ENCODE results near the gene CTAGE9. TPM values are rescaled to one million over a fixed set of nuclear protein-coding genes. Genes with fewer than 3 reads are reported as not detected.
"Not testable (repeated sequence)": the region's sequence is repeated elsewhere in the genome, so short reads cannot be mapped to it uniquely, and the experiment has no call there.

The CTAGE9 gene
- total and polyA plus RNA-seq, 8 donors, result not detected

GRCh38 chr6:131717836-131718542, 7.2 kb upstream of the CTAGE9 start:
- WGBS, 2 donors, result 62 to 86% methylated on average over 3 of the region's 3 CpGs
- DNase-seq, result no peak
- no peaks in the 10 kb centered on the region for H3K27me3 ChIP-seq
- no peak overlapping the region for H3K4me3 ChIP-seq
- no peak for ATAC-seq
- no peaks in the 10 kb centered on the region for H3K9me3 ChIP-seq
- TF ChIP-seq CTCF (IDR thresholded peaks at IDR 0.05), result no peak
- intact Hi-C loops (cut with DNase I), result no loop called here
- no peaks in the 10 kb centered on the region for H3K36me3 ChIP-seq
- H3K4me1 ChIP-seq, result no peaks in the 10 kb centered on the region
- H3K27ac ChIP-seq, result no peak overlapping the region
- FAIRE-seq, result no peak

DNA sequence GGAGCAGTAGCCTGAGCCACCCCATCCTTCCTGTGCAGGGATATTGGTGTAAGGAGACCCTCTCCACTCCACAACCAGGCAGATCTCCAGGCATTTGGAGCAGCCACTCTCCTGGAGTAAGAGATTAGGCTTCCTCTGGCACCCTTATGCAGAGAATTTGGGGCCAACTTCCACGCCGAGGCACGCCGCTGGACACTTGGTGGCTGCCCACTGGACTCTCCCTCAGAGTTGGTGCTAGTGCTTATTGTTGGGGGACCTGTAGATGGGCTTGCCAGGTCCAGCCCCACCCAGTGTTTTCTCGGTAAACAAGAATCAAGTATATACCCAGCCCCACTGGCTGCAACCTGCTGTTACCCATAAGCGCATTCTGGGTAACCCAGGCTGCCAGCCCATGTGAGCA, 4.8 kb upstream of the CTAGE9 start:
- peak in 1 of 4 donors; percentile 22 for ATAC-seq
- H3K9me3 ChIP-seq; H3K36me3 ChIP-seq; intact Hi-C loops (cut with DNase I); H3K27ac ChIP-seq; DNase-seq; FAIRE-seq; H3K4me3 ChIP-seq; H3K4me1 ChIP-seq; H3K27me3 ChIP-seq: not testable (repeated sequence)
- 91 to 98% methylated on average over 5 to 6 of the region's 6 CpGs for WGBS, 2 donors

GRCh38 chr6:131703905-131704304, 6.9 kb downstream of the CTAGE9 start:
- H3K27ac ChIP-seq; H3K4me3 ChIP-seq; intact Hi-C loops (cut with DNase I); H3K27me3 ChIP-seq; DNase-seq; FAIRE-seq; H3K36me3 ChIP-seq; H3K9me3 ChIP-seq; H3K4me1 ChIP-seq; ATAC-seq: not testable (repeated sequence)
- no CpG with 5 or more reads among the region's 2 CpGs for WGBS, 2 donors

- H3K9me3 ChIP-seq; intact Hi-C loops (cut with DNase I); H3K4me1 ChIP-seq; H3K27ac ChIP-seq; DNase-seq; H3K27me3 ChIP-seq; ATAC-seq; H3K4me3 ChIP-seq; FAIRE-seq; H3K36me3 ChIP-seq: not testable (repeated sequence)
- WGBS, 2 donors, result no CpG with 5 or more reads among the region's 14 CpGs
Measured at GRCh38 chr6:131700851-131701250, 10.0 kb downstream of the CTAGE9 start.

GRCh38 chr6:131696956-131697355, 13.9 kb downstream of the CTAGE9 start:
- ATAC-seq (no peak), DNase-seq (no peak), FAIRE-seq (no peak)
- Histone ChIP-seq H3K4me3 (no peak overlapping the region), H3K27ac (no peak overlapping the region), H3K36me3 (no peaks in the 10 kb centered on the region), H3K4me1 (no peaks in the 10 kb centered on the region), H3K27me3 (no peaks in the 10 kb centered on the region), H3K9me3 (no peaks in the 10 kb centered on the region)
- intact Hi-C loops (cut with DNase I), result no loop called here
- no peak for TF ChIP-seq CTCF (IDR thresholded peaks at IDR 0.05)
- 89 to 99% methylated on average over 7 of the region's 7 CpGs for WGBS, 2 donors

DNA sequence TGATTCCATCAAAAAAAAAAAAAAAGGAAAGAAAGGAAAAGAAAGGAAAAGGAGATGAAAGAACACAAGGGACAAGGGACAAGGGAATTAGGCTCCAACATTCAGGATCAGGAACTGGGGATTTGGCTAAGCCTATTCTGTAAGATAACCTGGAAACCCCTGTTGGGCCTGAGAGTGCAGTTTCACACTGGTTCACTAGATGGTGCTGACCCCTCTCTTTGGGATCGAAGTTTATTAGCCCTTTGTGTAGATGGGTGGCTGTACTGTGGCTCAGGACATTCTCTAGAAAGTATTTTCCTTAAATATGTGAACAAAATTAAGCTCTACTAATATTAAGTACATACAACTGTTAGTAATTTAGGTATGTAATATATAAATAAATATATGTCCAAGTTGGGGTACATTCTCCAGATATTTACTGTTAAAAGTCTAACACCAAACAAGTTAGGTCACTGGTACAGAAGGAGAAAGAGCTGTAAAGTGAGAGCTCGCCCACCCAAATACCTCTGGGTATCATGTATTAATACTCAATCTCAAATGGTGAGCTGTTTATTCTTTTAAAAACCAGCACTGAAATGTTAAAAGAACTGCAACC, 15.9 kb downstream of the CTAGE9 start:
- H3K36me3 ChIP-seq, result no peaks in the 10 kb centered on the region
- intact Hi-C loops (cut with DNase I), result loop anchor here in 1 of 3 donors (5.0 kb wide), 1 partner anchor 217 kb away; no protein-coding TSS in a partner anchor
- no peaks in the 10 kb centered on the region for H3K27me3 ChIP-seq
- peak; percentile 26 to 63 (median 50) for TF ChIP-seq CTCF (IDR thresholded peaks at IDR 0.05)
- no peak overlapping the region for H3K27ac ChIP-seq
- ATAC-seq (peak; percentile 55 to 95 (median 94)), DNase-seq (peak in 3 of 6 donors; percentile 18 to 52 (median 20)), FAIRE-seq (no peak)
- WGBS, 2 donors, result 28 to 39% methylated on average over 2 of the region's 2 CpGs
- H3K4me1 ChIP-seq, result no peaks in the 10 kb centered on the region
- H3K4me3 ChIP-seq, result no peak overlapping the region
- H3K9me3 ChIP-seq, result no peaks in the 10 kb centered on the region
